Lower lobe of right lung (tissue), 1 donor: ENCODE data around the gene LONP2. TPM values are rescaled to one million over a fixed set of nuclear protein-coding genes. Genes with fewer than 3 reads are reported as not detected.

ENCODE experiments used
- total RNA-seq: library from RNA; stranded (reverse); fragmentation: NEBNext Ultra II Directional; extraction: Animal tissue kit (Norgen Biotek cat#: 25700); gene quantifications from one replicate; pipeline ENCODE4 v1.2.1, GENCODE V29; 2021
- donor health status: DM: no; HTN: yes; CAD: no; lungs with severe emphysema.

LONP2 gene
- total RNA-seq, 1 donor from 2014 or later, result 61.0 TPM

Other genes starting within 250 kb of the LONP2 start
- not detected for gene ABCC12, start 88.3 kb upstream of the LONP2 start, total RNA-seq
- gene ABCC11, start 3.2 kb downstream of the LONP2 start, total RNA-seq, result not detected
- gene SIAH1, start 141.1 kb downstream of the LONP2 start, total RNA-seq, result 24.4 TPM